ENCODE results near the gene BCOR. TPM values are rescaled to one million over a fixed set of nuclear protein-coding genes. Genes with fewer than 3 reads are reported as not detected.

BCOR gene
- total RNA-seq, 2 experiments from 2014 or later, result 48.0 to 64.3 TPM

- peaks cover 13% of the 10 kb centered on the region; the same call in 1 of the 2 replicates for H3K9me3 ChIP-seq (ENCODE audit: low read length)
- H3K36me3 ChIP-seq (ENCODE audit: insufficient read depth, low read length), result peaks cover 71% of the 10 kb centered on the region
- intact Hi-C loops (cut with micrococcal nuclease; ENCODE audit: unreplicated experiment), result no loop called here
- no peak overlapping the region for H3K27ac ChIP-seq (ENCODE audit: low read depth, low read length, poor library complexity, severe bottlenecking)
- POLR2A ChIA-PET, result interaction anchor here (1.3 kb wide), 1 partner anchor 11 kb away, joined by 3 read pairs; no protein-coding TSS in a partner anchor
- BruUV-seq (replicated peaks), result no TSS peak
- DNase-seq (ENCODE audit: low spot score), result no peak
- TF ChIP-seq CTCF (conservative IDR thresholded peaks at IDR 0.05; ENCODE audit: low read length), result no peak
- TF ChIP-seq EZH2phosphoT487 (IDR thresholded peaks at IDR 0.05; ENCODE audit: borderline replicate concordance, low read depth, low read length), result no peak
- CTCF ChIA-PET (ENCODE audit: unreplicated experiment), result no interaction called here
- H3K4me1 ChIP-seq (ENCODE audit: insufficient read depth, low read length, poor library complexity, severe bottlenecking), result no peaks in the 10 kb centered on the region
- H3K4me3 ChIP-seq (ENCODE audit: low read depth, low read length, poor library complexity, severe bottlenecking), result no peak overlapping the region
- no peaks in the 10 kb centered on the region for H4K20me1 ChIP-seq (ENCODE audit: insufficient read depth, low read length)
- no peak overlapping the region for H2AFZ ChIP-seq (ENCODE audit: low read length)
- H3K9me2 ChIP-seq (ENCODE audit: insufficient read depth, low read length), result no peaks in the 10 kb centered on the region
- H3K4me2 ChIP-seq (ENCODE audit: low read length), result no peak overlapping the region
- no peaks in the 10 kb centered on the region for H3K79me2 ChIP-seq (ENCODE audit: insufficient read depth, low read depth, low read length)
Observed at GRCh38 chrX:40049084-40049641, 48.6 kb downstream of the BCOR start.

- ChIA-PET POLR2A (interaction anchor here (0.7 kb wide), 1 partner anchor 121 kb away, joined by 3 read pairs; no protein-coding TSS in a partner anchor), CTCF (ENCODE audit: unreplicated experiment) (interaction anchor here (0.5 kb wide), 1 partner anchor 21 kb away, joined by 7 read pairs; no protein-coding TSS in a partner anchor)
- Histone ChIP-seq H2AFZ (ENCODE audit: low read length) (no peak overlapping the region), H3K36me3 (ENCODE audit: insufficient read depth, low read length) (peaks cover 54% of the 10 kb centered on the region), H3K4me3 (ENCODE audit: low read depth, low read length, poor library complexity, severe bottlenecking) (no peak overlapping the region), H3K9me2 (ENCODE audit: insufficient read depth, low read length) (no peaks in the 10 kb centered on the region), H3K9me3 (ENCODE audit: low read length) (peaks cover 13% of the 10 kb centered on the region; the same call in 1 of the 2 replicates), H3K4me1 (ENCODE audit: insufficient read depth, low read length, poor library complexity, severe bottlenecking) (no peaks in the 10 kb centered on the region), H3K27ac (ENCODE audit: low read depth, low read length, poor library complexity, severe bottlenecking) (no peak overlapping the region), H3K4me2 (ENCODE audit: low read length) (no peak overlapping the region), H4K20me1 (ENCODE audit: insufficient read depth, low read length) (no peaks in the 10 kb centered on the region), H3K79me2 (ENCODE audit: insufficient read depth, low read depth, low read length) (no peaks in the 10 kb centered on the region)
- DNase-seq (ENCODE audit: low spot score), result no peak
- no TSS peak for BruUV-seq (replicated peaks)
- TF ChIP-seq CTCF (conservative IDR thresholded peaks at IDR 0.05; ENCODE audit: low read length) (no peak), EZH2phosphoT487 (IDR thresholded peaks at IDR 0.05; ENCODE audit: borderline replicate concordance, low read depth, low read length) (no peak)
- intact Hi-C loops (cut with micrococcal nuclease; ENCODE audit: unreplicated experiment), result no loop called here
Observed at GRCh38 chrX:40047485-40047884, 50.3 kb downstream of the BCOR start.

GRCh38 chrX:40043895-40044294, 53.9 kb downstream of the BCOR start:
- no TSS peak for BruUV-seq (replicated peaks)
- no peak overlapping the region for H3K27ac ChIP-seq (ENCODE audit: low read depth, low read length, poor library complexity, severe bottlenecking)
- DNase-seq (ENCODE audit: low spot score), result no peak
- no peak overlapping the region for H3K4me3 ChIP-seq (ENCODE audit: low read depth, low read length, poor library complexity, severe bottlenecking)
- H3K4me1 ChIP-seq (ENCODE audit: insufficient read depth, low read length, poor library complexity, severe bottlenecking), result peaks cover 30% of the 10 kb centered on the region
- intact Hi-C loops (cut with micrococcal nuclease; ENCODE audit: unreplicated experiment), result no loop called here
- no peaks in the 10 kb centered on the region for H4K20me1 ChIP-seq (ENCODE audit: insufficient read depth, low read length)
- H3K79me2 ChIP-seq (ENCODE audit: insufficient read depth, low read depth, low read length), result no peaks in the 10 kb centered on the region
- no peaks in the 10 kb centered on the region for H3K9me2 ChIP-seq (ENCODE audit: insufficient read depth, low read length)
- TF ChIP-seq EZH2phosphoT487 (IDR thresholded peaks at IDR 0.05; ENCODE audit: borderline replicate concordance, low read depth, low read length), result no peak
- no peak for TF ChIP-seq CTCF (conservative IDR thresholded peaks at IDR 0.05; ENCODE audit: low read length)
- ChIA-PET POLR2A (interaction anchor here (0.9 kb wide), 1 partner anchor 106 kb away, joined by 4 read pairs; no protein-coding TSS in a partner anchor), CTCF (ENCODE audit: unreplicated experiment) (no interaction called here)
- peaks cover 19% of the 10 kb centered on the region for H3K36me3 ChIP-seq (ENCODE audit: insufficient read depth, low read length)
- no peak overlapping the region for H2AFZ ChIP-seq (ENCODE audit: low read length)
- H3K4me2 ChIP-seq (ENCODE audit: low read length), result no peak overlapping the region
- no peaks in the 10 kb centered on the region for H3K9me3 ChIP-seq (ENCODE audit: low read length)
